Measurements from ENCODE around the gene HEATR3.

HEATR3 gene

DNA sequence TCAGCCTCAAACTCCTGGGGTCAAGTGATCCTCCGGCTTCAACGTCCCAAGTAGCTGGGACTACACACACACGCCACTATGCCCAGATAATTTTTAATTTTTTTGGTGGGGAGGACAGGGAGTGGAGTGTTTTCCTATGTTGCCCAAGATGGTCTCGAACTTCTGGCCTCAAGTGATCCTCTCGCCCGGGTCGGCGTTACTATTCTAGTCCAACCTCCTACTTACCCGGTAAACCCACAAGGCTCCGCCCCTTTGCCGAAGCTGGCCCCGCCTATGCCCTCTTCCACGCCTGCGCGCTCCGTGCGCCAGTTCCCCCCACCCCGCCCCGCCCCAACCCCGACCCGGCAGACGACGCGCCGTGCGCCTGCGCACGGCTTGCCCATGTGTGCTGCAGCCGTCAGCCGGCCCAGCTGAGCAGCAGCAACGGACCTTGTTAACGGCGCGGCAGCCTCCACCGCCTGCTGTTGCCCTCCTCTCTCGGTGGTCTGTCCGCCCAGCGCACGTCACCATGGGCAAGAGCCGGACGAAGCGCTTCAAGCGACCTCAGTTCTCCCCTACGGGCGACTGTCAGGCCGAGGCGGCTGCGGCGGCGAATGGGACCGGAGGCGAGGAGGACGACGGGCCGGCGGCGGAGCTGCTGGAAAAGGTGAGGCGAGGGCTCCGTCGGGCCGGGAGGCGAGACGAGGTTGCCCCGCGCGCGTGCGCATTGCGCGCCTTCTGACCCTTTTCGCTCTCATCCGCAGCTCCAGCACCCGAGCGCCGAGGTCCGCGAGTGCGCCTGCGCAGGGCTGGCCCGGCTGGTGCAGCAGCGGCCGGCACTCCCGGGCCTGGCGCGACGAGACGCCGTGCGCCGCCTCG, at the start of gene HEATR3:
TSS of gene HEATR3 (plus strand) at position 347 of the 858 bp plus-strand sequence. CDS start at position 509, 162 bp downstream.
- DNase-seq = peak; percentile 82 to 95

DNA sequence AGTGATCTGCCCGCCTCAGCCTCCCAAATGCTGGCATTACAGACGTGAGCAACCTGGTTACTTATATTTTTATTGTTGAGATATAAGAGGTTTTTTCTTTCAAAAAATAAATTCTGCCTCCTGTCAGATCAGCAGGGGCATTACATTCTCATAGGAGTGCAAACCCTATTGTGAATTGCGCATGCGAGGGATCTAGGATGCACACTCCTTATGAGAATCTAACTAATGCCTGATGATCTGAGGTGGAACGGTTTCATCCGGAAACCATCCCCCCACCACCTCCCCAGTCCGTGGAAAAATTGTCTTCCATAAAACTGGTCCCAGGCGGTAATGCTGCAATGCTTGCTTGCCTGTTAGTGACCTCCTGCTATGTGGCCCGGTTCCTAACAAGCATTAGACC, 48.2 kb upstream of the HEATR3 start:
- no peak for DNase-seq

DNA sequence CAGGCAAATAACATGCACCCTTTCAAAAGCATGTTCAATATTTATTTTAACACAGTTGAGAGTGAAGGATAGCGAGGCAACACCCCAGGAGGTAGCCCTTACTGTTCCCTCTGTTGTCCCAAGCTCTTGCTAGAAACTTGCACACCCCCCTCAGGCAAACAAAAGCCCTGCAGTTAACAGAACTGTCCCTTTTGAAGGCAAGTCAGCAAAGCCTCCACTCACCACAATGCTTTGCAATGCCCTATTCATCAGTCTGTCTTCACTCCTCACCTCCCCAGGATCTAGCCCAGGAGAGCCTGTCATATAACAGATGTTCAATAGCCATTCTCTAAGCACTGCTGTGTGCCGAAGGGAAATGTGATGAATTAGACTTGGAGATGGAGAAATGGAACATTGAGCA, 44.2 kb upstream of the HEATR3 start:
- DNase-seq = no peak

GRCh38 chr16:50023641-50024040, 42.1 kb upstream of the HEATR3 start:
- no peak for DNase-seq

- DNase-seq = no peak
Observed at GRCh38 chr16:50024207-50024606, 41.6 kb upstream of the HEATR3 start.

GRCh38 chr16:50024684-50025536, 40.9 kb upstream of the HEATR3 start, which contains the start of gene CNEP1R1:
Gene CNEP1R1 (plus strand): TSS chr16:50025225. CDS start chr16:50025316, 91 bp downstream.
- peak; percentile 77 to 94 for DNase-seq

DNA sequence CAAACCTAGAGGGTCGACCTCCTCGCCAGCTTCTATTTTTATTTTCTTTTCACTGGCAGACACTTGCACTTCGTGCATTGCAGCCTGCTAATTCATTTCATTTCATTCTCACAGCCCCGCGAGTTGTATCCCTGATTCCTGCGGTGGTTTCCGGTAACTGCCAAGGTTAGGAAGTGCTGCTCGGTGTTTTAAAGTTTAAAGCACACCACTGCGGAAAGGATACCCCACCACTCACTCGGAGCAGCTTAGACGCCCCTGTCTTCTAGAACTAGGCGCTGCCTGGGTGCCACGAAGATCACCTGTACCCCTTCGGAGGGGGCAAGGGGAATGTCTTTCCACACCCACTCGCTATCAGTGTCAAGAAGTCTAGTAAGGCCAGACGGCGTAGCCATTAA, 40.2 kb upstream of the HEATR3 start:
- DNase-seq = no peak

DNA sequence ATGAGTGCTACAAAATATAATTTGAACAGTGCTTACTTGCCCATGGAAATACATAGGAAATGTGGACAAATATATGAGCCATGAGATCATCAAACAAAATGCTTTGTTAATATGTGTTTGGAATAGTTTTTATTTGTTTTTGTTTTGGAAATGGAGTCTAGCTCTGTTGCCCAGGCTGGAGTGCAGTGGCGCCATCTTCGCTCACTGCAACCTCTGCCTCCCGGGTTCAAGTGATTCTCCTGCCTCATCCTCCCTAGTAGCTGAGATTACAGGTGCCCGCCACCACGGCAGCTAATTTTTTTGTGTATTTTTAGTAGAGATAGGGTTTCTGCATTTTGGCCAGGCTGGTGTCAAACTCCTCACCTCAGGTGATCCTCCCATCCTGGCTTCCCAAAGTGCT, 37.9 kb upstream of the HEATR3 start:
- no peak for DNase-seq

GRCh38 chr16:50035468-50035992, 30.2 kb upstream of the HEATR3 start:
- DNase-seq = no peak

DNA sequence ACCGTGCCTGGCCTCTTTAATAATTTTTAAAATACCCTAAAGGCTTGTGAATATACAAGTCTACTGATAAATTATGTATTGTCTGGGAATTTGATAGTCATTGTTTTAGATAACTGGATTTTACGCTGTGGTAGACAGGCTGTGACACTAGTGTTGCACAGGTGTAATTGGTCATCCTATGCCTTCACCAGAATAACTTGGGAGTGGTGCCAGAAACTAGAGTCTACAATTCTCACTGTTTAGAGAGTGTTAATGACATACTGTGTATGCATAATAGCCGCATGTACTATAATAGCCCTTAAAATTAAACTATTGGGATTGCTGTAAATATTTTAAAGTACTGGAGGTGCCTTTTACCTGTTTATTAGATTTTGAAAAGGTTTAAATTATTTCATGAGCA, 29.3 kb upstream of the HEATR3 start:
- no peak for DNase-seq

- peak in 1 of 2 donors; percentile 10 for DNase-seq
Observed at GRCh38 chr16:50037662-50038220, 28.0 kb upstream of the HEATR3 start.

DNA sequence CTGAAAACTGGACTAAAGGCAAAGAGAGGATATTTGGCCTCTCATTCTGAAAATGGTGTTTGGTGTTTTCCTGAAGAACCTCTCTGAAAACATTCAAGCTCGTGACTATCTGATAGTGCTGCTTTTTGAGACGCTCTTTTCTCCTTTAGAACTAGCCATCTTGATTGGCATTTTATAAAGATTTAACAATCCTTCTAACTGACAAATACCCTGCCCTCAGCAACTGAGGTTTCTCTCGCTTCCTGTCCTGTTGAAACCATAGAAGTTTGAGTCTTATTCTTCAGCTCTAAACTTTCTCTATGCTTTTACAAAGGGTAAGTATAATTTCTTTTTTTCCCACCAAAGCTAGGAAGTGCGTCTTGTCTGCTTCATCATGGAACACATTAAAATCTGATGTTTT, 27.5 kb upstream of the HEATR3 start:
- DNase-seq = no peak

DNA sequence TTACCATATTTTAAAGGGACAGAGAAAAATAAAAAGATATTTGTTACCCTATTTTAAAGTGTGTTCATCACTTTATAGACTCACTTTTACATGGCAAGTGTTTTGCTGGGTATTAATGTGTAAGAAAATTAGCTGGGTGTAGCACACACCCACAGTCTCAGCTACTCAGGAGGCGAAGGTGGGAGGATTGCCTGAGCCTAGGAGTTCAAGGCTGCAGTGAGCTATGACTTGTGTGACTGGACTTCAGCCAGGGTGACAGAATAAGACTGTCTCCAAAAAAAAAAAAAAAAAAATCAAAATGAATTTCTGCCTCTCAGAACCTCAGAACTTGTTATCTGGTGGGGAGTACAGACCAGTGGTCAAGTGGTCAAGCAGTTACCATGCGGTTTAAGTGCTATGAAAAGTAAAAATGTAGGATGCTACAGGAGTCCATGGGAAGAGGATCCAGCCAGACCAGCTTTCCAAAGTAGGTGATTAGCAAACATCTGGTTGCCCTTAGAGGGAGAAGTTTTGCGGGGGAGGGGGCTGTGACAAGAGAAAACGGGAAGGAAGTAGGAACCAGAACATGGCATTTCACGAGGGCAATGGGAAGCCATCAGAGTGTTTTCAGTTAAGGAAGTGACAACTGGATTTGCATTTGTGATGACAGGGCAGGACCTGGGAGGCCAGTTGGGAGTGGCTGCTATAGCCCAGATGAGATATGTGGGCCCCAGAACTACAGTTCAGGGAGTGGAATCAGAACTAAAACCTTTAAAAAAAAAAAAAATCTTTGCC, 26.8 kb upstream of the HEATR3 start:
- DNase-seq = peak; percentile 12 to 55

DNA sequence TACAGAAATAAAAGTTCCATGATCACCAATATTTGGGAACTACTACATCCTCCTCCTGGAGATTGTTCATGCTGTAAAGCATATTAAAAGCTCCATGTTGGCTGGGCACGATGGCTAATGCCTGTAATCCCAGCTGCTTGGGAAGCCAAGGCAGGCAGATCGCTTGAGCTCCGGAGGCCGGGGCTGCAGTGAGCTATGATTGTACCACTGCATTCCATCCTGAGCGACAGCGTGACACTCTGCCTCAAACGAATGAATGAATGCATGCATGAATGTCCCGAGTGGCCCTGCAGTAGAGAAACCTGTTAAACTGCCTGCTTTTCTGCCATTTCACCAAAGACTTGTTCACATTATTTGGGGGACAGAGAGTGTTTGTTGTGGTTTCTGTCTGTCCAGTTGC, 25.8 kb upstream of the HEATR3 start:
- no peak for DNase-seq

DNA sequence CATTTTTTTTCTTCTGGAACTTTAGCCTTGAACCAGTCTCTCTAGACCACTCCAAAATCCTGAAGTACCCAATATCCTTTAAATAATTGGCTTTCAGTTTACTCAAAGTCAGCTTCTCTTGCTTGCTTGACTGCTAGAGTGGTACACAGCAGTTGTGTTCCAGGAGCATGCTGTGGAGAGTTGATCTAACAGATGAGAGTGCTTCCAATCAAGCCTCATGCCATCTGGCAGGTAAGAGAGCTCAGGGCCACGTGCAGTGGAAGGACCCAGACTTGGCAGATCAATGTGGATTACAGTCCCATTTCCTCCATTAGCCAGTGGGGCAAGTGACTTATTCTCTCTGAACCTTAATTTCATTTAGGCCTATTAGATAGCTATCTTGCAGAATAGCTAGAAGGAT, 25.1 kb upstream of the HEATR3 start:
- no peak for DNase-seq

DNA sequence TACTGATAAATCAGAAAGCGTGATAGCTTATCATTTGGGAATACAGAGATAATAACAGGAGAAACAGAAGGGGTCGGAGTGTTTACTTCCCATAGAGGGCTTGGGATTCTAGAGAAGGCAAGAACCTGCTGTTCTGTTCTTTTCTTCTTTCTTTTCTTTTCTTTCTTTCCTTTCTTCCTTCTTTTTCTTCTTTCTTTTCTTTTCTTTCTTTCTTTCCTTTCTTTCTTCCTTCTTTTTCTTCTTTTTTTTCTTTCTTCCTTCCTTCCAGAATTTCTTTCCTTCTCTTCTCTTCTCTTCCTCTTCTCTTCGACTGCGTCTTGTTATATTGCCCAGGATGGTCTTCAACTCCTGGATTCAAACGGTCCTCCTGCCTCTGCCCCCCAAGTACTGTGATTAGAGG, 22.4 kb upstream of the HEATR3 start:
- no peak for DNase-seq

DNA sequence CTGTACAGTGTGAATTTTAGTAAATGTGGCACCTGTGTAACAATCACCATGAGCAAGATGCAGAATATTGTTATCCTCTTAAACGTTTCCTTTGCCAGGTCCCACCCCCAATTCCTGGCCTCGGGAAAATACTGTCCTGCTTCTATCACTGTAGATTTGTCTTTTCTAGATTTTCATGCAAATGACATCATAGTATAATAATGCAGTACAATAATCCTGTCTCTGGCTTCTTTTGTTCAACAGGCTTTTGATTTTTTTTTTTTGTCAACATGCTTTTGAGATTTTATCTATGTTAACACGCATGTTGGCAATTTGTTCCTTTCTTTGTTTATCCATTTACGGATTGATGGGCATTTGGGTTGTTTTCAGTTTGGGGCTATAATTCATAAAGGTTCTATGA, 20.4 kb upstream of the HEATR3 start:
- no peak for DNase-seq

GRCh38 chr16:50046853-50047252, 18.9 kb upstream of the HEATR3 start:
- no peak for DNase-seq

DNA sequence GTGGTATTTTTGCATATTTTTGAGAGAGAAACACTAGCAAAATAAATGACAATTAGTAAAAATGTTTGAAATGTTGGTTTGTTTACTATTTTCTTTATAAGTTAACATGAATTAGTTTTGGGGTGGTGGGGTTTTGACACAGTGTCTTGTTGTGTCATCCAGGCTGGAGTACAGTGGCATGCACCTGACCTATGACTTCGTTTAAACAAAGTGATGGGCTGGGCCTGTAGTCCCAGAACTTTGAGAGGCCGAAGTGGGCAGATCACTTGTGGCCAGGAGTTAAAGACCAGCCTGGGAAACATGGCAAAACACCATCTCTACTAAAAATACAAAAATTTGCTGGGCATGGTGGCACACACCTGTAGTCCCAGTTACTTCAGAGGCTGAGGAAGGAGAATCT, 17.9 kb upstream of the HEATR3 start:
- DNase-seq = no peak

GRCh38 chr16:50050802-50051201, 15.0 kb upstream of the HEATR3 start:
- no peak for DNase-seq

DNA sequence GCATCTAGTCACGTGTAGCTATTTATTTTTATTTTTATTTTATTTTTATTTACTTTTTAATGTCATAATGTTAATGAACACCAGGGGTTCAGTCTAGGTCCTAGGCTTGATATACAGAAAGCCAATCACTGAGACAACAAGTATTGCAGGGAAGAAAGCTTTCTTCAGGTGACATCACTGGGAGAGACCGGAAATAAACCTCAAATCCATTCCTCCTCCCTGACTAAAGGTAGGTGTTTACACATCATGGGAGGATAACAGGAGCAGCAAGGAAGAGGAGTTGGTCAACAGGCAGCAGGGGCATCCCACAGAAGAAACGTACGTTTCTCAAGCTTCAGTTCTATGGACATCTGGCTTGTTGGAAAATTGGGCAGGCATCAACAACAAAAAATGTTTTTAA, 9.5 kb upstream of the HEATR3 start:
- no peak for DNase-seq

- DNase-seq = no peak
Observed at GRCh38 chr16:50058091-50058771, 7.5 kb upstream of the HEATR3 start.

Measured in bone marrow (tissue), 2 donors.